Breast epithelium (tissue), 3 donors: ENCODE measurements around the gene IREB2.

Experiments used
- POLR2AphosphoS5 ChIP-seq, 3 donors: sonication (generic); formaldehyde crosslinking; IDR thresholded peaks; one replicate each; pipeline ENCODE4 v1.6.1; 2017; ENCODE audit warnings: antibody characterized with exemption in 3 of 3
- TF ChIP-seq, protein P1 (sequence below), 3 donors: fragments of 450-650 bp; IDR thresholded peaks; one replicate each; pipeline ENCODE4 v1.5.1; 2016 to 2017; ENCODE audit warnings: antibody characterized with exemption in 3 of 3, mild to moderate bottlenecking in 3 of 3, moderate library complexity in 3 of 3

DNA sequence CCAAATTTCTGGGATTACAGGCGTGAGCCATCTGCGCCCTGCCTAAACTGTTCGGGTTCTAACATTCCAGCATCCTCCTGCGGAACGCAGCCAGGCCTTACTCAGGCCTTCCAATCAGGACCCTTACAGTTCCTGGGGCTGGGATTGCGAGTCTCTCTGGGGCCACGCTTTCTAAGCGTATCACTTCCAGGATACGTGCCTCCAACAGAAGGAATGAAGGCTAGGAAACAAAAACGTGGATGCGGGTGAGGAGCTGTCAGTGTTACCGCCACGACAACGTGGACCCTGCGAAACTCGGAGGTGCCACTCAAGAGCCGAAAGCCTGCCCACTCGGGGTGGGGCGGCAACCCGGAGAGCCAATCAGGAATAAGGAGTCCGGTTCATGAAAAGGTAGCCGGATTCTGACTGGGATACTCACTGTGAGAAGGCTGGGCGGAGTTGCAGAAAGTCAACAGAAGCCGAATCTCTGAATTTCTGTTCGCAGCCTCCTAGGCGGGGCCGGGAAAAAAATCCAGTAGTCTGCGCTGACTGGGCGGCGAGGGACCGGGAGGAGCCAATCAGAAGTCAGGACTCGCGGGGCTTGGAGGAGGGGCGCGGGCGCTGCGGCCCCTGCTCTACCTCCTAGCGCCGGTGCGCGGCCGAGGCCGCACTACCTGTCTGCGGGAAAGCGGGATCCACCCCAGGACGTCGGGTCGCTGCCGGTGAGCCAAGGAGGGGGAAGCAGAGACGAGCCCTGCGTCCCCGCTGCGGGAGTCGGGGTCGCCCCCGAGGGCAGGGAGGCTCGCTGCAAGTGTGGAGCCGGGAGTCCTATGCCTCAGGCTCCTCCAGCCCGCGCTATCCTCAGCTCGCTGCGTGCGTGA lies 69.2 kb downstream of the IREB2 start, which contains the start of gene HYKK:
- TF ChIP-seq, protein P1, sequence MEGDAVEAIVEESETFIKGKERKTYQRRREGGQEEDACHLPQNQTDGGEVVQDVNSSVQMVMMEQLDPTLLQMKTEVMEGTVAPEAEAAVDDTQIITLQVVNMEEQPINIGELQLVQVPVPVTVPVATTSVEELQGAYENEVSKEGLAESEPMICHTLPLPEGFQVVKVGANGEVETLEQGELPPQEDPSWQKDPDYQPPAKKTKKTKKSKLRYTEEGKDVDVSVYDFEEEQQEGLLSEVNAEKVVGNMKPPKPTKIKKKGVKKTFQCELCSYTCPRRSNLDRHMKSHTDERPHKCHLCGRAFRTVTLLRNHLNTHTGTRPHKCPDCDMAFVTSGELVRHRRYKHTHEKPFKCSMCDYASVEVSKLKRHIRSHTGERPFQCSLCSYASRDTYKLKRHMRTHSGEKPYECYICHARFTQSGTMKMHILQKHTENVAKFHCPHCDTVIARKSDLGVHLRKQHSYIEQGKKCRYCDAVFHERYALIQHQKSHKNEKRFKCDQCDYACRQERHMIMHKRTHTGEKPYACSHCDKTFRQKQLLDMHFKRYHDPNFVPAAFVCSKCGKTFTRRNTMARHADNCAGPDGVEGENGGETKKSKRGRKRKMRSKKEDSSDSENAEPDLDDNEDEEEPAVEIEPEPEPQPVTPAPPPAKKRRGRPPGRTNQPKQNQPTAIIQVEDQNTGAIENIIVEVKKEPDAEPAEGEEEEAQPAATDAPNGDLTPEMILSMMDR (IDR thresholded peaks at IDR 0.05): peak in 1 of 3 donors; percentile 44
- TF ChIP-seq POLR2AphosphoS5 (IDR thresholded peaks at IDR 0.05): peak in 1 of 3 donors; percentile 8
